Suprapubic skin (tissue), 3 donors: ENCODE measurements around the gene CEACAM16.

Source experiments
- CTCF ChIP-seq, 2 donors: fragments of 200-600 bp in 1 of 2; fragments of 450-650 bp in 1 of 2; sonication (generic) in 1 of 2; IDR thresholded peaks; one replicate each; pipeline ENCODE4 v1.5.1; 2016 to 2019; ENCODE audit warnings: antibody characterized with exemption in 2 of 2, mild to moderate bottlenecking in 1 of 2, moderate library complexity in 1 of 2
- EP300 ChIP-seq: sonication (generic); formaldehyde crosslinking; IDR thresholded peaks from one replicate; pipeline ENCODE4 v1.6.1; 2017; ENCODE audit warnings: antibody characterized with exemption

- TF ChIP-seq EP300 (no peak), CTCF (IDR thresholded peaks at IDR 0.05) (no peak)
These were observed 39.9 kb downstream of the CEACAM16 start for GRCh38 chr19:44738603-44739558.
